Measurements from ENCODE around the gene RXRB. TPM values are rescaled to one million over a fixed set of nuclear protein-coding genes. Genes with fewer than 3 reads are reported as not detected.

RXRB gene
- total RNA-seq, 2 donors from 2014 or later: 43.9 to 50.4 TPM

GRCh38 chr6:33187809-33188208 is 12.7 kb downstream of the RXRB start:
- peaks cover 10% of the 10 kb centered on the region for H3K9me3 Mint-ChIP-seq
- no peak overlapping the region for H3K27ac Mint-ChIP-seq
- H3K4me1 Mint-ChIP-seq (ENCODE audit: low read depth in 2 of 2): peaks cover 10 to 15% of the 10 kb centered on the region in 2 donors
- peaks cover 36 to 47% of the 10 kb centered on the region in 2 donors for H3K27me3 Mint-ChIP-seq
- no peak overlapping the region for H3K4me3 Mint-ChIP-seq
- H3K36me3 Mint-ChIP-seq: peaks cover 11% of the 10 kb centered on the region
- no peak for ATAC-seq
- DNase-seq (ENCODE audit: low spot score): no peak

GRCh38 chr6:33185654-33186187 is 14.7 kb downstream of the RXRB start:
- DNase-seq (ENCODE audit: low spot score) (no peak), ATAC-seq (no peak)
- Mint-ChIP-seq H3K27me3 (peaks cover 28 to 34% of the 10 kb centered on the region in 2 donors), H3K27ac (no peak overlapping the region), H3K9me3 (peaks cover 11% of the 10 kb centered on the region), H3K36me3 (peaks cover 14% of the 10 kb centered on the region), H3K4me1 (ENCODE audit: low read depth in 2 of 2) (peaks cover 14% of the 10 kb centered on the region in 2 donors), H3K4me3 (no peak overlapping the region)

GRCh38 chr6:33185190-33185589 is 15.3 kb downstream of the RXRB start:
- Mint-ChIP-seq H3K36me3 (peaks cover 14% of the 10 kb centered on the region), H3K4me1 (ENCODE audit: low read depth in 2 of 2) (peaks cover 14% of the 10 kb centered on the region in 2 donors), H3K4me3 (no peak overlapping the region), H3K27me3 (peaks cover 25 to 31% of the 10 kb centered on the region in 2 donors), H3K9me3 (peaks cover 11% of the 10 kb centered on the region), H3K27ac (peak overlapping the region in 1 of 2 donors; percentile 95)
- no peak for DNase-seq (ENCODE audit: low spot score)
- ATAC-seq: no peak

- peaks cover 14% of the 10 kb centered on the region for H3K36me3 Mint-ChIP-seq
- peak overlapping the region; percentile 81 for H3K4me3 Mint-ChIP-seq
- ATAC-seq (peak in 1 of 2 donors; percentile 42), DNase-seq (ENCODE audit: low spot score) (no peak)
- H3K27me3 Mint-ChIP-seq: peaks cover 19 to 22% of the 10 kb centered on the region in 2 donors
- peaks cover 11% of the 10 kb centered on the region for H3K9me3 Mint-ChIP-seq
- H3K4me1 Mint-ChIP-seq (ENCODE audit: low read depth in 2 of 2): peaks cover 14% of the 10 kb centered on the region in 2 donors
- peak overlapping the region; percentile 94 to 95 for H3K27ac Mint-ChIP-seq
Measured at GRCh38 chr6:33183071-33183683, 17.3 kb downstream of the RXRB start.

- peaks cover 14% of the 10 kb centered on the region for H3K36me3 Mint-ChIP-seq
- DNase-seq (ENCODE audit: low spot score): no peak
- H3K27me3 Mint-ChIP-seq: peaks cover 0 to 10% of the 10 kb centered on the region in 2 donors
- H3K9me3 Mint-ChIP-seq: peaks cover 11% of the 10 kb centered on the region
- H3K4me1 Mint-ChIP-seq (ENCODE audit: low read depth in 2 of 2): peaks cover 14% of the 10 kb centered on the region in 2 donors
- ATAC-seq: no peak
- H3K27ac Mint-ChIP-seq: peak overlapping the region in 1 of 2 donors; percentile 69
- no peak overlapping the region for H3K4me3 Mint-ChIP-seq
Measured at GRCh38 chr6:33181141-33181540, 19.3 kb downstream of the RXRB start.

- Mint-ChIP-seq H3K4me1 (ENCODE audit: low read depth in 2 of 2) (peaks cover 14% of the 10 kb centered on the region in 2 donors), H3K27me3 (peaks cover 7 to 10% of the 10 kb centered on the region in 2 donors), H3K4me3 (no peak overlapping the region), H3K27ac (no peak overlapping the region), H3K9me3 (peaks cover 11% of the 10 kb centered on the region), H3K36me3 (peaks cover 14% of the 10 kb centered on the region)
- DNase-seq (ENCODE audit: low spot score) (peak; percentile 57), ATAC-seq (no peak)
Measured at GRCh38 chr6:33178755-33179475, 21.6 kb downstream of the RXRB start.

DNA sequence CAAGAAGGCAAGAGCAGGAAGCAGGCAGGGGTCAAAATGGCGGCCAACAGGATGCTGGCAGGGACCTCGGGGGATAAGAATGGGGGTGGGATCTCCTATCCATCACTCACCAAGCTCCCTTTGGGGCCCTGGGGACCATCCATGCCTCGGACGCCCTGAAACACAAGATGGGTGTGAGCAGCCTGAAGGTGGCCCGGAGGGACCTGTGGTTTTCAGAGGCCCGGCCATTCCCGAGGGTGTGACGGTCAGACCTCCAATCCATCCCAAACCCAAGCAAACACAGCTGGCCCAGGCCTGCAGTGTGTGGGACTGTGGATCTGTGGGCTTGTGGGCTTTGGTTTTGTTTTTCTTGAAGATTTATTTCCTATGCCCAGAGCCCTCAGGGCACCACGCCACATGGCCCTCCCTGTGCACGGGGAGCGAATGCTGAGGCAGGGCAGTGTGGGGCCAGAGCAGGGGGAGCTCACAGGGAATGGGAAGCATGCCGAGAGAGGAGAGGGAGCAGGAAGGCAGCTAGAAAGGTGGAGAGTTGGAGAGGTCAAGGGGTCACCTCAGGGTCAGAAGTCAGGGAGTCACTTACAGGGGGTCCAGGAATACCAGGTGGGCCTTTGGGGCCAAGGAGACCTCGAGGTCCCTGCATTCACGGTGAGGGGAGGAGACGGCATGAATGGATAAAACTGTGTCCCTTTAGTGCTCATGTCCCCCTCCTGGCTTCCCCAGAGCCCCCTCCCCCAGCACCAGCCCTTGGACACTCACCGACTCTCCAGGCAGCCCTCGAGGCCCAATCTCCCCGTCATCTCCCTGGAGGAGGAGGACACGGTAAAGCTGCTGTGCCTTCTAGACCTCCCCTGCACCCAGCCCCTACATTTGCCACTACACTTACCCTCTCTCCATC is 22.7 kb downstream of the RXRB start:
- Mint-ChIP-seq H3K4me3 (no peak overlapping the region), H3K27me3 (peaks cover 7 to 10% of the 10 kb centered on the region in 2 donors), H3K9me3 (peaks cover 2% of the 10 kb centered on the region), H3K4me1 (ENCODE audit: low read depth in 2 of 2) (peaks cover 3% of the 10 kb centered on the region in 2 donors), H3K27ac (no peak overlapping the region), H3K36me3 (peaks cover 4% of the 10 kb centered on the region)
- no peak for ATAC-seq
- DNase-seq (ENCODE audit: low spot score): peak; percentile 34

GRCh38 chr6:33176906-33177305 is 23.6 kb downstream of the RXRB start:
- Mint-ChIP-seq H3K9me3 (no peaks in the 10 kb centered on the region), H3K27ac (no peak overlapping the region)
- peak; percentile 15 for DNase-seq (ENCODE audit: low spot score)

DNA sequence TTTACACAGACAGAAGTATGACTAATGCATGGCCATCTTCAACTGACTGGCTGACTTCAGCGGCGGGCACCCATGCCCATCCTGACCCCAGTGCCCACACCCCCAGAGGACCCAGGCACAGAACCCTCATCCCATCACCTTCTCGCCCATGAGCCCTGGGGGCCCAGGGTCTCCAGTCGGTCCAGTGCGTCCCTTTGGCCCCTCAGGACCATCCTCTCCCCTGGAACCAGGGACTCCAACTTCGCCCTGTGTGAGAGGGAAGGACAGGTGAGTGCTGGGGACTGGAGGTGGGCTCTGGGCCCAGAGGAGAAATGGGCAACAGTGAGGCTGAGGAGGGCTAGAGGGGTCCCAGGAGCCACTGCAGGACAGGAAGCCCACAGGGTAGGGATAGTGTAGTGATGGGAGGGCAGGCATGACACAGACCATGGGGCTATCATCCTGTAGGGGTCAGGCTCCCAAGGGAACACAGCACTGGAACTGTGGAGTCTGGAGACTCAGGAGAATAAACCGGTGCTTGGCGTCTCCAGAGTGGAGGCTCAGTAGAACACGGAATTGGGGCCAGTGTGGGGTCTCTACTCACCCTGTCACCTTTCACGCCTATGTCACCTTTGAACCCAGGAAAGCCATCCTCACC is 24.9 kb downstream of the RXRB start:
- Mint-ChIP-seq H3K27me3 (peaks cover 7 to 10% of the 10 kb centered on the region in 2 donors), H3K4me1 (ENCODE audit: low read depth in 2 of 2) (no peaks in the 10 kb centered on the region), H3K4me3 (no peak overlapping the region), H3K9me3 (no peaks in the 10 kb centered on the region), H3K27ac (peak overlapping the region in 1 of 2 donors; percentile 57), H3K36me3 (no peaks in the 10 kb centered on the region)
- ATAC-seq (no peak), DNase-seq (ENCODE audit: low spot score) (peak; percentile 25)

More at GRCh38 chr6:33176906-33177305, 23.6 kb downstream of the RXRB start:
- Mint-ChIP-seq H3K4me1 (ENCODE audit: low read depth in 2 of 2) (no peaks in the 10 kb centered on the region), H3K36me3 (no peaks in the 10 kb centered on the region), H3K27me3 (peaks cover 7 to 10% of the 10 kb centered on the region in 2 donors), H3K4me3 (no peak overlapping the region)
- no peak for ATAC-seq

GRCh38 chr6:33174784-33175183 is 25.7 kb downstream of the RXRB start:
- Mint-ChIP-seq H3K27ac (peak overlapping the region in 1 of 2 donors; percentile 57), H3K4me3 (no peak overlapping the region), H3K9me3 (no peaks in the 10 kb centered on the region), H3K27me3 (peaks cover 7 to 10% of the 10 kb centered on the region in 2 donors), H3K4me1 (ENCODE audit: low read depth in 2 of 2) (no peaks in the 10 kb centered on the region), H3K36me3 (no peaks in the 10 kb centered on the region)
- ATAC-seq: no peak
- DNase-seq (ENCODE audit: low spot score): peak; percentile 55

DNA sequence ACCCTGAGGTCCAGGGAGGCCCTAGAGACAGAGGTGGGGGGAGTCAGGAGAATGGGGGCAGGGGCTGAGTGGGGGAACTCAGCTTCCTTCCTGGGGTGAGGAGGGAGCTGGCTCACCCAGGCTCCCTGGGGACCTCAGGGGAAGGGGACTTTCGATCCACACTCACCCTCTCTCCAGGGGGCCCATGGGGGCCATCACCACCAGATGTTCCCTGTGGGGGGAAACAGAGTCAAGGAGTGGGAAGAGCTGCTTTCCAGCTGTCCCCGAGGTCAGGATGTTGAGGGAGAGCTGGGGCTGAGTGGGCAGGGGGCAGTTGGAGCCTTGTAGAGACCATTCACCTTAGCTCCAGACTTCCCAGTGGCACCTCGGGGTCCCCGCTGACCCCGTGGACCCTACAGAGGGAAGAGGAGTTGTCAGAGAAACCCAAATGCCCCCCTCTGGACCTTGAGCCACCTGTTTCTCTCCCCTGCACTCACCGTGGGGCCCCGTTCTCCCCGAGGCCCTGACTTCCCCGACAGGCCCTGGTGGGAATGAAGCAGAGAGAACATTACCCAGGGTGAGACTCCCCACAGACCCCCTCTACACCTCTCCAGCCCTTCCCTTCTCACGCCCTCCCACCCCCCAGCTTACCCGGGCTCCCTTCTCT is 26.8 kb downstream of the RXRB start:
- Mint-ChIP-seq H3K4me3 (no peak overlapping the region), H3K4me1 (ENCODE audit: low read depth in 2 of 2) (no peaks in the 10 kb centered on the region), H3K36me3 (no peaks in the 10 kb centered on the region), H3K27me3 (peaks cover 7 to 10% of the 10 kb centered on the region in 2 donors), H3K27ac (peak overlapping the region in 1 of 2 donors; percentile 51), H3K9me3 (no peaks in the 10 kb centered on the region)
- ATAC-seq (no peak), DNase-seq (ENCODE audit: low spot score) (peak; percentile 12)

GRCh38 chr6:33172688-33173534 is 27.6 kb downstream of the RXRB start:
- DNase-seq (ENCODE audit: low spot score): peak; percentile 53
- Mint-ChIP-seq H3K36me3 (no peaks in the 10 kb centered on the region), H3K4me1 (ENCODE audit: low read depth in 2 of 2) (no peaks in the 10 kb centered on the region), H3K4me3 (no peak overlapping the region), H3K9me3 (no peaks in the 10 kb centered on the region), H3K27me3 (peaks cover 6 to 7% of the 10 kb centered on the region in 2 donors), H3K27ac (peak overlapping the region in 1 of 2 donors; percentile 51)
- no peak for ATAC-seq

Data from natural killer cell treated with Interleukin-12 subunit alpha and Interleukin-12 subunit beta and Interleukin-15 and Interleukin-18, amount 100 ng/mL, for 72 hours (primary cell).